Caco-2 (cell line): Measurements from ENCODE around the gene BSCL2. TPM values are rescaled to one million over a fixed set of nuclear protein-coding genes. Genes with fewer than 3 reads are reported as not detected.

Experiments
- Bru-seq: library from RNA; stranded (reverse); fragments of 400-500 nt; gene quantifications from one replicate; lab custom pipeline; 2021; lab: Mats Ljungman, UMichigan
- BruChase-seq, 2 experiments: library from RNA; stranded (reverse); fragments of 400-500 nt; gene quantifications; one replicate each; lab custom pipeline; 2021; lab: Mats Ljungman, UMichigan
- BruUV-seq: library from RNA; stranded (reverse); fragments of 400-500 nt; replicated peaks from 2 replicates; lab custom pipeline; 2021; lab: Mats Ljungman, UMichigan
- CTCF ChIA-PET: fragments of 300-600 bp; sonication (Branson Sonifier 250); formaldehyde crosslinking; loops from one replicate; lab custom pipeline; 2022; ENCODE audit warnings: antibody characterized with exemption; lab: Charles Lee
- POLR2A ChIA-PET: fragments of 300-600 bp; sonication (Branson Sonifier 250); formaldehyde crosslinking; loops from one replicate; lab custom pipeline; 2022; ENCODE audit warnings: antibody characterized with exemption; lab: Charles Lee
- DNase-seq, 2 experiments: peaks; one replicate each; pipeline versions ENCODE4 v3.0.0 to v3.0.0-alpha.2; 2020 to 2022
- H3K27me3 ChIP-seq: replicated peaks from 2 replicates; pipeline ENCODE4 v1.6.0; 2011; ENCODE audit warnings: low read length; ENCODE audit not compliant: control insufficient read depth, insufficient read depth
- H3K36me3 ChIP-seq: 2 replicates; pipeline ENCODE4 v1.5.1; 2011; ENCODE audit warnings: low read length; ENCODE audit not compliant: control insufficient read depth, insufficient read depth
- H3K4me1 ChIP-seq: fragments of 250-450 bp; sonication (Bioruptor Pico); 2 replicates; pipeline ENCODE4 v1.5.1; 2020; ENCODE audit warnings: mild to moderate bottlenecking
- H3K4me3 ChIP-seq: 2 replicates; pipeline ENCODE4 v1.5.1; 2011; ENCODE audit warnings: low read depth, mild to moderate bottlenecking, control low read depth, low read length
- H3K9me3 ChIP-seq: fragments of 250-450 bp; sonication (Bioruptor Pico); 2 replicates; pipeline ENCODE4 v1.5.1; 2020; ENCODE audit warnings: mild to moderate bottlenecking, moderate library complexity
- H3K27ac Mint-ChIP-seq: one replicate; pipeline ENCODE4 v1.8.0; 2022; ENCODE audit warnings: mixed read lengths; ENCODE audit not compliant: unreplicated experiment
- H3K27me3 Mint-ChIP-seq: one replicate; pipeline ENCODE4 v1.8.0; 2022; ENCODE audit warnings: mixed read lengths; ENCODE audit not compliant: insufficient read depth, unreplicated experiment
- H3K36me3 Mint-ChIP-seq: one replicate; pipeline ENCODE4 v1.8.0; 2022; ENCODE audit warnings: mild to moderate bottlenecking, mixed read lengths; ENCODE audit not compliant: insufficient read depth, unreplicated experiment
- H3K4me1 Mint-ChIP-seq: one replicate; pipeline ENCODE4 v1.8.0; 2022; ENCODE audit warnings: low read depth, mixed read lengths; ENCODE audit not compliant: unreplicated experiment
- H3K4me3 Mint-ChIP-seq: one replicate; pipeline ENCODE4 v1.8.0; 2022; ENCODE audit warnings: mild to moderate bottlenecking, moderate library complexity, mixed read lengths; ENCODE audit not compliant: unreplicated experiment
- H3K9me3 Mint-ChIP-seq: one replicate; pipeline ENCODE4 v1.8.0; 2022; ENCODE audit warnings: mixed read lengths; ENCODE audit not compliant: unreplicated experiment
- intact Hi-C: fragments of 100-400 bp; cut with micrococcal nuclease; formaldehyde crosslinking; loops from one replicate; pipeline ENCODE4 v1.10.0; 2022; ENCODE audit not compliant: unreplicated experiment
- long read RNA-seq: library from polyadenylated mRNA; stranded (forward); transcript quantifications from one replicate; pipeline ENCODE4 v2.0.0, GENCODE V29; 2022
- total RNA-seq: library from RNA; stranded (reverse); gene quantifications from 2 replicates; pipeline ENCODE4 v1.2.3, GENCODE V29; 2022
- TF ChIP-seq, protein P1 (sequence below), 2 experiments: fragments of 200-600 bp in 1 of 2; IDR thresholded peaks; 1 replicate in 1 of 2; 2 replicates in 1 of 2; pipeline versions ENCODE4 v1.5.1 to v1.8.0; 2011 to 2022; ENCODE audit warnings: antibody characterized with exemption in 1 of 2, control low read depth in 1 of 2, inconsistent platforms in 1 of 2, low read depth in 1 of 2, low read length in 1 of 2, mild to moderate bottlenecking in 1 of 2, moderate library complexity in 1 of 2; ENCODE audit not compliant: insufficient read depth in 1 of 2, severe bottlenecking in 1 of 2, unreplicated experiment in 1 of 2

Gene BSCL2
- total RNA-seq (39.2 and 48.2 TPM in 2 replicates), Bru-seq, nascent RNA (percentile 70 among the genes with signal in this experiment), BruChase-seq, experiment 1, labeled RNA remaining after a 2-hour chase (percentile 77 among the genes with signal in this experiment), BruChase-seq, experiment 2, labeled RNA remaining after a 6-hour chase (percentile 81 among the genes with signal in this experiment)
- long read RNA-seq, transcript BSCL2-207 (11 exons, 1,516 nt), result major isoform, 45 of 69 reads
- long read RNA-seq, transcript BSCL2-210 (11 exons, 1,440 nt), result minor isoform, 9 of 69 reads
- long read RNA-seq, partial matches to known transcripts, result 0 of 69 reads
- long read RNA-seq, other reads (novel, unspliced or antisense), result 9 of 69 reads

DNA sequence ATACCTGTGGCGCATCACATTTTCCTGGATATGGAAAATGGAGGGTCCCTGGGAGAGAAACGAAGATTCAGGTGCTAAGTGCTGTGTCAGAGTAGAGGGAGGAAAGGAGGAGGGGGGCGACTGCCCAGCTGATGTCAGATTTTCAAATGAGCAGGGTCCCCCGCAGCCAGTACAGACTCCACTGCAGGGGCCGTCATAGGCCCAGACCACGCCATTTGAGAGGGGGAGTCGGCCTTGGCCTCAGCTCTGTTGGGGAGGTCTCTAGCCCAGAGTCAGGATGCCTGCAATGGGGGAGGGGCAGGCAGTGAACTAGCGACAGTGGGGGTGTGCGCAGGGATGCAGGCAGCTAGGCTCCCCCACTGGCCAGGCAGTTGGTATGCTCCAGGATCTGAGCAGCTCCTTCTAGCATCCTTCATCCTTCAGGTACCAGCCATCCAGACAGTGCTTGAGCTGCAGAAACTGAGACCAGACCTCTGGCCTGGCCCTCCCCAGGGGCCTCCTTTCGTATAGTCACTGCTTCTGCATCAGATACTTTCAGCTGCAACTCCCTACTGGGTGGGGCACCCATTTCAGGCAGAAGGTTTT, at the start of gene BSCL2, which contains the start of gene GNG3:
TSS of gene BSCL2 (minus strand) at position 148 of the 585 bp plus-strand sequence. CDS start 229 bp downstream, outside the sequence.
TSS of gene GNG3 (plus strand) at position 400 of the 585 bp plus-strand sequence. CDS start 620 bp downstream, outside the sequence.
- H3K4me3 ChIP-seq, result peak within 1 kb of the TSS; percentile 24
- Mint-ChIP-seq H3K4me3 (peak within 1 kb of the TSS; percentile 96), H3K27me3 (no peaks in the 10 kb centered on the region), H3K36me3 (peaks cover 79% of the 10 kb centered on the region), H3K27ac (peak within 1 kb of the TSS; percentile 97), H3K4me1 (peaks cover 18% of the 10 kb centered on the region), H3K9me3 (no peaks in the 10 kb centered on the region)
- peaks cover 9% of the 10 kb centered on the region; the same call in 1 of the 2 replicates for H3K4me1 ChIP-seq
- H3K27me3 ChIP-seq, result no peaks in the 10 kb centered on the region
- peaks cover 2% of the 10 kb centered on the region; the same call in 1 of the 2 replicates for H3K36me3 ChIP-seq
- H3K9me3 ChIP-seq, result no peaks in the 10 kb centered on the region
- ChIA-PET CTCF (no interaction called here), POLR2A (interaction anchor here (0.6 to 1.8 kb wide), 3 partner anchors 20 to 1630 kb away, joined by 3 to 5 read pairs (median 4); partner anchors contain the start of genes EEF1G and HNRNPUL2)
- peak; percentile 38 to 58 for DNase-seq
- TF ChIP-seq, protein P1, sequence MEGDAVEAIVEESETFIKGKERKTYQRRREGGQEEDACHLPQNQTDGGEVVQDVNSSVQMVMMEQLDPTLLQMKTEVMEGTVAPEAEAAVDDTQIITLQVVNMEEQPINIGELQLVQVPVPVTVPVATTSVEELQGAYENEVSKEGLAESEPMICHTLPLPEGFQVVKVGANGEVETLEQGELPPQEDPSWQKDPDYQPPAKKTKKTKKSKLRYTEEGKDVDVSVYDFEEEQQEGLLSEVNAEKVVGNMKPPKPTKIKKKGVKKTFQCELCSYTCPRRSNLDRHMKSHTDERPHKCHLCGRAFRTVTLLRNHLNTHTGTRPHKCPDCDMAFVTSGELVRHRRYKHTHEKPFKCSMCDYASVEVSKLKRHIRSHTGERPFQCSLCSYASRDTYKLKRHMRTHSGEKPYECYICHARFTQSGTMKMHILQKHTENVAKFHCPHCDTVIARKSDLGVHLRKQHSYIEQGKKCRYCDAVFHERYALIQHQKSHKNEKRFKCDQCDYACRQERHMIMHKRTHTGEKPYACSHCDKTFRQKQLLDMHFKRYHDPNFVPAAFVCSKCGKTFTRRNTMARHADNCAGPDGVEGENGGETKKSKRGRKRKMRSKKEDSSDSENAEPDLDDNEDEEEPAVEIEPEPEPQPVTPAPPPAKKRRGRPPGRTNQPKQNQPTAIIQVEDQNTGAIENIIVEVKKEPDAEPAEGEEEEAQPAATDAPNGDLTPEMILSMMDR (IDR thresholded peaks at IDR 0.05; ENCODE audit: insufficient read depth in 1 of 2, low read depth in 1 of 2, low read length in 1 of 2, severe bottlenecking in 1 of 2, unreplicated experiment in 1 of 2), result no peak
- intact Hi-C loops, result no loop called here
- no TSS peak for BruUV-seq

DNA sequence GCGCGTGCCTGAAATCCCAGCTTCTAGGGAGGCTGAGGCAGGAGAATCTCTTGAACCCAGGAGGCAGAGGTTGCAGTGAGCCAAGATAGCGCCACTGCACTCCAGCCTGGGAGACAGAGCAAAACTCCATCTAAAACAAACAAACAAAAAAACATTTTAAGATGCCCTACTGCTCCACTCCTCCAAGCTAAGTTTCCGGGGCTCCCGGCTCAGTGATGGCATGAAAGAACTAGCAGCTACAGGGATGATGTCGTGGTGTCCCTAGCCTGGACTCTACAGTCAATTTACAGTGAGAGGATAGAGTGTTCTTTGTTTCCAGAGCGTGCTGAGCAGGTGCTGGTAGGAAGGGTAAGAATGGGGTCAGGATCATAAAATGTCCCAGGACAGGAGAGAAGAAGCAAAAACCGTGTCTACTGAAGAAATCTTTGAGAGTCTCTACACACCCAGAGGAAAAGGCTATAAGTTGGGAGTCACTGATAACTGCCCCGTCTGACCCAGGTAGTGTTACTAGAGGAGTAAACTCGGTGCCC, 47.9 kb upstream of the BSCL2 start:
- H3K4me1 Mint-ChIP-seq, result no peaks in the 10 kb centered on the region
- no peaks in the 10 kb centered on the region for H3K9me3 ChIP-seq
- intact Hi-C loops, result no loop called here
- H3K36me3 Mint-ChIP-seq, result peaks cover 23% of the 10 kb centered on the region
- ChIA-PET POLR2A (interaction anchor here (0.6 to 2.1 kb wide), 2 partner anchors 27 to 614 kb away, joined by 7 to 71 read pairs; partner anchors contain the start of genes HNRNPUL2, SLC22A9 and TTC9C), CTCF (no interaction called here)
- H3K27me3 Mint-ChIP-seq, result no peaks in the 10 kb centered on the region
- no peak overlapping the region for H3K27ac Mint-ChIP-seq
- TF ChIP-seq, protein P1 (IDR thresholded peaks at IDR 0.05; ENCODE audit: insufficient read depth in 1 of 2, low read depth in 1 of 2, low read length in 1 of 2, severe bottlenecking in 1 of 2, unreplicated experiment in 1 of 2), result no peak
- no peak for DNase-seq
- peaks cover 9% of the 10 kb centered on the region; the same call in 1 of the 2 replicates for H3K4me1 ChIP-seq
- H3K36me3 ChIP-seq, result peaks cover 3% of the 10 kb centered on the region
- H3K4me3 Mint-ChIP-seq, result peak overlapping the region; percentile 97
- no peaks in the 10 kb centered on the region for H3K9me3 Mint-ChIP-seq
- no peaks in the 10 kb centered on the region for H3K27me3 ChIP-seq
- no peak overlapping the region for H3K4me3 ChIP-seq
- BruUV-seq, result TSS peak; percentile 52
